Measurements from ENCODE around the gene ZFAND2B. TPM values are rescaled to one million over a fixed set of nuclear protein-coding genes. Genes with fewer than 3 reads are reported as not detected.
"Not testable (repeated sequence)": the region's sequence is repeated elsewhere in the genome, so short reads cannot be mapped to it uniquely, and the experiment has no call there.

The ZFAND2B gene
- total RNA-seq, 1 experiment from 2014 or later: 40.5 TPM

GRCh38 chr2:219250049-219250781, 43.6 kb downstream of the ZFAND2B start:
- no peak for DNase-seq (ENCODE audit: low read depth)

GRCh38 chr2:219251656-219252055, 45.1 kb downstream of the ZFAND2B start:
- peak; percentile 59 for DNase-seq (ENCODE audit: low read depth)

GRCh38 chr2:219252084-219252483, 45.5 kb downstream of the ZFAND2B start:
- DNase-seq (ENCODE audit: low read depth): peak; percentile 32

- no peak for DNase-seq (ENCODE audit: low read depth)
These were observed 46.0 kb downstream of the ZFAND2B start for GRCh38 chr2:219252570-219252899.

GRCh38 chr2:219252900-219253752, 46.5 kb downstream of the ZFAND2B start, which contains the start of gene TUBA4B:
Gene TUBA4B, plus strand, starts transcription at chr2:219253243. Its CDS starts 165 bp downstream, at chr2:219253408.
- peak; percentile 79 for DNase-seq (ENCODE audit: low read depth)

GRCh38 chr2:219253753-219254589, 47.4 kb downstream of the ZFAND2B start, which contains the start of gene TUBA4A:
Gene TUBA4A, minus strand, starts transcription at chr2:219253918. Its CDS starts 60 bp downstream, at chr2:219253858.
- DNase-seq (ENCODE audit: low read depth): peak; percentile 76

GRCh38 chr2:219254590-219255201, 48.1 kb downstream of the ZFAND2B start:
- DNase-seq (ENCODE audit: low read depth): peak; percentile 25

- DNase-seq (ENCODE audit: low read depth): not testable (repeated sequence)
These were observed 52.4 kb downstream of the ZFAND2B start for GRCh38 chr2:219258942-219259341.

Other genes with a start within 250 kb of the ZFAND2B start
- 0.05 TPM in 1 of 2 replicates, not detected in the other for gene CDK5R2, start 247.1 kb upstream of the ZFAND2B start, total RNA-seq (2014; rRNA removed; shearing (Covaris generic))
- not detected in 2 replicates for gene FEV, start 221.6 kb upstream of the ZFAND2B start, total RNA-seq (2014; rRNA removed; shearing (Covaris generic))
- 0.17 TPM in 1 of 2 replicates, not detected in the other for gene CRYBA2, start 213.4 kb upstream of the ZFAND2B start, total RNA-seq (2014; rRNA removed; shearing (Covaris generic))
- gene CFAP65, start 165.3 kb upstream of the ZFAND2B start, total RNA-seq (2014; rRNA removed; shearing (Covaris generic)): not detected in 2 replicates
- gene IHH, start 145.9 kb upstream of the ZFAND2B start, total RNA-seq (2014; rRNA removed; shearing (Covaris generic)): not detected in 2 replicates
- gene NHEJ1, start 46.0 kb upstream of the ZFAND2B start, total RNA-seq (2014; rRNA removed; shearing (Covaris generic)): 13.6 and 19.2 TPM in 2 replicates
- gene SLC23A3, start 36.8 kb upstream of the ZFAND2B start, total RNA-seq (2014; rRNA removed; shearing (Covaris generic)): 0.02 TPM in 1 of 2 replicates, not detected in the other
- 30.2 and 43.4 TPM in 2 replicates for gene CNPPD1, start 29.9 kb upstream of the ZFAND2B start, total RNA-seq (2014; rRNA removed; shearing (Covaris generic))
- 54.9 and 66.6 TPM in 2 replicates for gene RETREG2, start 28.5 kb upstream of the ZFAND2B start, total RNA-seq (2014; rRNA removed; shearing (Covaris generic))
- gene ABCB6, start 12.2 kb downstream of the ZFAND2B start, total RNA-seq (2014; rRNA removed; shearing (Covaris generic)): 19.5 and 27.5 TPM in 2 replicates
- gene ATG9A, start 22.9 kb downstream of the ZFAND2B start, total RNA-seq (2014; rRNA removed; shearing (Covaris generic)): 61.5 and 73.3 TPM in 2 replicates
- 16.8 and 23.5 TPM in 2 replicates for gene ANKZF1, start 23.0 kb downstream of the ZFAND2B start, total RNA-seq (2014; rRNA removed; shearing (Covaris generic))
- 6.2 and 8.0 TPM in 2 replicates for gene GLB1L, start 38.7 kb downstream of the ZFAND2B start, total RNA-seq (2014; rRNA removed; shearing (Covaris generic))
- 24.5 and 33.7 TPM in 2 replicates for gene STK16, start 38.7 kb downstream of the ZFAND2B start, total RNA-seq (2014; rRNA removed; shearing (Covaris generic))
- gene TUBA4B, start 46.5 kb downstream of the ZFAND2B start, total RNA-seq (2014; rRNA removed; shearing (Covaris generic)): not detected in 2 replicates
- 105 and 129 TPM in 2 replicates for gene TUBA4A, start 47.1 kb downstream of the ZFAND2B start, total RNA-seq (2014; rRNA removed; shearing (Covaris generic))
- gene DNAJB2, start 72.6 kb downstream of the ZFAND2B start, total RNA-seq (2014; rRNA removed; shearing (Covaris generic)): 33.2 and 45.9 TPM in 2 replicates
- 1.1 and 1.7 TPM in 2 replicates for gene PTPRN, start 102.6 kb downstream of the ZFAND2B start, total RNA-seq (2014; rRNA removed; shearing (Covaris generic))
- not detected in 2 replicates for gene RESP18, start 126.0 kb downstream of the ZFAND2B start, total RNA-seq (2014; rRNA removed; shearing (Covaris generic))
- 75.8 and 88.2 TPM in 2 replicates for gene DNPEP, start 181.1 kb downstream of the ZFAND2B start, total RNA-seq (2014; rRNA removed; shearing (Covaris generic))
- 0.37 TPM in 1 of 2 replicates, not detected in the other for gene DES, start 211.6 kb downstream of the ZFAND2B start, total RNA-seq (2014; rRNA removed; shearing (Covaris generic))
- gene SPEG, start 228.1 kb downstream of the ZFAND2B start, total RNA-seq (2014; rRNA removed; shearing (Covaris generic)): 9.8 and 13.9 TPM in 2 replicates